Epidermal melanocyte (primary cell): ENCODE data around the gene OR11G2.
"Not testable (repeated sequence)": the region's sequence is repeated elsewhere in the genome, so short reads cannot be mapped to it uniquely, and the experiment has no call there.

Experiments
- DNase-seq: peaks from one replicate; pipeline ENCODE4 v3.0.0; 2011; ENCODE audit warnings: low spot score; ENCODE audit not compliant: insufficient read length

OR11G2 gene, protein sequence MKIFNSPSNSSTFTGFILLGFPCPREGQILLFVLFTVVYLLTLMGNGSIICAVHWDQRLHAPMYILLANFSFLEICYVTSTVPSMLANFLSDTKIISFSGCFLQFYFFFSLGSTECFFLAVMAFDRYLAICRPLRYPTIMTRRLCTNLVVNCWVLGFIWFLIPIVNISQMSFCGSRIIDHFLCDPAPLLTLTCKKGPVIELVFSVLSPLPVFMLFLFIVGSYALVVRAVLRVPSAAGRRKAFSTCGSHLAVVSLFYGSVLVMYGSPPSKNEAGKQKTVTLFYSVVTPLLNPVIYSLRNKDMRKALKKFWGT

DNA sequence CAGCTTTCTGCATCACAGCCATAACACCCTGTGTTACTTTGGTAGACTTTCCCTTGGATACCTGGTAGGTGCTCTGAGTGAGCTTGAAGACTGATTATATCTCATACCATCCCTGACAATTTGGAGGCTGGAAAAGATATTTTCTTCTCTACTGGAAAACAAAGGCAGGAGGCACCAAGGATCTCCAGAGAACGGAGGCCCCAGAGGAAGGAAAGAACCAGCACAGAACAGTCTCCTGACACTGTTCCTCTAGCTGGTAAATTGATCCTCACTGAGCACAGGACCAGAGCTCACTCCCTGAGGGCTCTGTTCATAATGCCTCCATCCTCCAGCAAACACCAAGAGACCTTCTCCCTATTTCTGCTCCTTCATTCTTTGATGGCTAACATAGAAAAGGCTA, at the start of gene OR11G2:
TSS of gene OR11G2 (plus strand) at position 301 of the 400 bp plus-strand sequence. CDS start 6,542 bp downstream, outside the sequence.
- DNase-seq: no peak

DNA sequence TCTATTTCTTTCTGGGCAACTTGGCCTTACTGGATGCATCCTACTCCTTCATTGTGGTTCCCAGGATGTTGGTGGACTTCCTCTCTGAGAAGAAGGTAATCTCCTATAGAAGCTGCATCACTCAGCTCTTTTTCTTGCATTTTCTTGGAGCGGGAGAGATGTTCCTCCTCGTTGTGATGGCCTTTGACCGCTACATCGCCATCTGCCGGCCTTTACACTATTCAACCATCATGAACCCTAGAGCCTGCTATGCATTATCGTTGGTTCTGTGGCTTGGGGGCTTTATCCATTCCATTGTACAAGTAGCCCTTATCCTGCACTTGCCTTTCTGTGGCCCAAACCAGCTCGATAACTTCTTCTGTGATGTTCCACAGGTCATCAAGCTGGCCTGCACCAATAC, 46.8 kb upstream of the OR11G2 start:
- no peak for DNase-seq

DNA sequence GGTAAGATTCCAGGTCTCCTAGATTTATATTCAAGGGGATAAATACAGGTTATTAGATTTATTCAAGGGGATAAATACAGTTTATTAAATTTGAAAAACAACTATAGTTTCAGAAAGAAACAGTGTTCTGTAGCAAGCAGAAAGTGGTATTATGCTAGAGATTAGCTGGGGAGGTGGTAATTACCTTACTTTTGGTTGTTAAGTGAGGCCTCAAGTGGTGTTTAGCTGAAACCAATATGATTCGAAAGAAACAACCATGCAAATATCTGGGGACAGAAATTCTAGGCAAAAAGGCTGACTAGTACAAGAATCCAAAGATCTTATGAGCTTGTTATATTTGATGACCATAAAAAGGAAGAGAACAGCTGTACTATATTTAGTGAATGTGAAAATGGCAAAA, 45.9 kb upstream of the OR11G2 start:
- DNase-seq: no peak

DNA sequence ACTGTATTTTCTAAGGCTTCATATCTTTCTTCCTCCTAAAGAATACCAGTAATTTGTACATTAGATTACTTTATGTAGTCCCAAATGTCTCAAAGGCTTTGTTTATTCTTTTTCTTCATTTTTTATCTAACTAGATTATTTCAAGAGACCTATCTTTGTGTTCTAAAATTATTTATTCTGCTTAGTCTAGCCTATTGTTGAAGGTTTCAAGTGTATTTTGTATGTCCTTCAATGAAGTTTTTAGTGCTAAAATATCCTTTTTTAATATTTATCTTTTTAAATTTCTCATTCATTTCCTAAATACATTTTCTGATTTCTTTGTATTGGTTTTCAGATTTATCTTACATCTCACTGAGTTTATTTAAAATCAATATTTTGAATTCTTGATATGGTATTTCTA, 26.2 kb upstream of the OR11G2 start:
- no peak for DNase-seq

DNA sequence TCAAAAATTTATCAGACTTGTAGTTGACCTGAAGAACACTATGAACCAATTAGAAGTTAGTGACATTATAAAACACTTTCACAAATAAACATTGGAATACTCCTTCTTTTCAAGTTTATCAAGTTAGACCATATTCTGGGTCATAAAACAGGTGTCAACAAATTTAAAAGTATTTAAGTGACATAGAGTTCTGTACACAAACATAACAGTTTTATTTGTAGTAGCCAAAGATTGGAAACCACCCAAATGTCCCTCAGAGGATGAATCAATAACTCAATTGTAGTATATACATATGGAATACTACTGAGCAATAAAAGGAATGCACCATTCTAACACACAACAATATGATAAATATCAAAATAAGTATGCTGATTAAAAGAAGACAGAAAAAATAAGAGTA, 23.6 kb upstream of the OR11G2 start:
- no peak for DNase-seq

DNA sequence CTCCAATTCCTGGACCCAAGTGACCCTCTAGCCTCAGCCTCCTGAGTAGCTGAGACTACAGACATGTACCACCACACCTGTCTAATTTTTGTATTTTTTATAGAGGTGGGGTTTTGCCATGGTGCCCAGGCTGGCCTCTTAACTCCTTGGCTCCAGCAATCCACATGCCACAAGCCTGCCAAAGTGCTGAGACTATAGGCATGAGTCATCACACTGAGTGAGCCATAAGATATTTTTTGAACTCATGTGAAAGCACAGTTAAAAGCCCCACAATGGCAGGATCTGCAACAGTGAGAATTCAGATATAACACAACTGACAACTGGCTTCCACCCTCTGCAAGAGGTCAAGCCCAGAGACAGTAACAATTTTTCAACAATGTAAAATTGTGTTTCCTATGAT, 20.8 kb upstream of the OR11G2 start:
- DNase-seq: not testable (repeated sequence)

DNA sequence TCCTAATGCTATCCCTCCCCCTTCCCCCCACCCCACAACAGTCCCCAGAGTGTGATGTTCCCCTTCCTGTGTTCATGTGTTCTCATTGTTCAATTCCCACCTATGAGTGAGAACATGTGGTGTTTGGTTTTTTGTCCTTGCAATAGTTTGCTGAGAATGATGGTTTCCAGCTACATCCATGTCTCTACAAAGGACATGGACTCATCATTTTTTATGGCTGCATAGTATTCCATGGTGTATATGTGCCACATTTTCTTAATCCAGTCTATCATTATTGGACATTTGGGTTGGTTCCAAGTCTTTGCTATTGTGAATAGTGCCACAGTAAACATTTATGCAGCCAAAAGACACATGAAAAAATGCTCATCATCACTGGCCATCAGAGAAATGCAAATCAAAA, 16.5 kb upstream of the OR11G2 start:
- not testable (repeated sequence) for DNase-seq

DNA sequence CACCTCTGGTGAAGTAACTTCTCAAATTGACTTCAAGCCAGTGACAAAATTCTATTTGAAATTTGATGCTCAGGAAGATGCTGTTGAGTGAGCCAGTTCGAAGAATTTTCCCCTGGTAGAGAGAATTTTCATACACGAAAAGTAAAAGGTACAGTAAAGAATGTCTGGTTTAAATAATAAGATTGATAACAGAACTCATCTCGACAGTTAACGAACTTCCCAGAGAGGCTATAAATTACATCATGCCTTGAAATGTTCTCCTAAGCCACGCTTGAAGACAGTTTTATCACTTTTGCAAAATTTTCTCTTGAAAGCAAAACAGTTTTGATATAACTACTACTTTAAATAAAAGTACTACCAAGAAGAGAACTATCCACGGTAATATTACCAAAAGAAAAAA, 14.4 kb upstream of the OR11G2 start:
- no peak for DNase-seq

DNA sequence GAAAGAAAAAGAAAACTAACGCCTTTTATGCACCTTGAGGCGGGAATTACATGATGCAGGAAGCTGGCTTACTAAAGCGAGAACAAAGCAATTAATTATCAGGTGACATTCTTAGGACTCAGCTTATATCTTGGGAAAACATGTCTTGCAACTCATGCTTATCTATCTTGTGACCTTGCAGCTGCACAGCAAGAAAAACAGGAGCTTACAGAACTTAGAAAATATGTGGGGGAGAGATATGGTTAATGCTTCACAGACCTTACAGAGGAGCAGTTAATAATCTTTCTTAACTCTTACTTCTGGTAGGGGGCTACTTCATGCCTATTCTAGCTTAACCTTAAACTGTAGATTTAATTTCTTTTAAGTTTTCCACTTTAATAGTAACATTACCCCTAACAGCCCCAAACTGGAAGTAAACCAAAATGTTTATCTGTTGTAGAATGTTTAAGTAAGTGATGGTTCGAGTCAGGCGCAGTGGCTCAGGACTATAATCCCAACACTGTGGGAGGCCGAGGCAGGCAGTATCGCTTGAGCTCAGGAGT, 13.2 kb upstream of the OR11G2 start:
- DNase-seq: no peak

DNA sequence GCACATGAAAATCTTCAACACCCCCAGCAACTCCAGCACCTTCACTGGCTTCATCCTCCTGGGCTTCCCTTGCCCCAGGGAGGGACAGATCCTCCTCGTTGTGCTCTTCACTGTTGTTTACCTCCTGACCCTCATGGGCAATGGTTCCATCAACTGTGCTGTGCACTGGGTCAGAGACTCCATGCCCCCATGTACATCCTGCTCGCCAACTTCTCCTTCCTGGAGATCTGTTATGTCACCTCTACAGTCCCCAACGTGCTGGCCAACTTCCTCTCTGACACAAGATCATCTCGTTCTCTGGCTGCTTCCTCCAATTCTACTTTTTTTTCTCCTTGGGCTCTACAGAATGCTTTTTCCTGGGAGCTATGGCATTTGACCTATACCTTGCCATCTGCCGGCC, 11.5 kb upstream of the OR11G2 start:
- DNase-seq: no peak

DNA sequence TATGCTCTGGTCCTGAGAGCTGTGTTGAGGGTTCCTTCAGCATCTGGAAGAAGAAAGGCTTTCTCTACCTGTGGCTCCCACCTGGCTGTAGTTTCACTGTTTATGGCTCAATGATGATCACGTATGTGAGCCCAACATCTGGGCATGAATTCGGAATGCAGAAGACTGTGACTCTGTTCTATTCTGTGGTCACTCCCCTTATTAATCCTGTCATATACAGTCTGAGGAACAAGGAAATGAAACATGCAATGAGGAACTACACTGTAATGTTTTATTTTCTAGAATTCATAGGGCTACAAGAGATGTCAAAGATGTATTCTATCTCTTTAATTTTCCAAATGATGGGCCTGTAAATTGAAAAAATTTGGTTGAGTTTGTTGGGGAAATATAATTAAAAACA, 10.8 kb upstream of the OR11G2 start:
- DNase-seq: no peak

DNA sequence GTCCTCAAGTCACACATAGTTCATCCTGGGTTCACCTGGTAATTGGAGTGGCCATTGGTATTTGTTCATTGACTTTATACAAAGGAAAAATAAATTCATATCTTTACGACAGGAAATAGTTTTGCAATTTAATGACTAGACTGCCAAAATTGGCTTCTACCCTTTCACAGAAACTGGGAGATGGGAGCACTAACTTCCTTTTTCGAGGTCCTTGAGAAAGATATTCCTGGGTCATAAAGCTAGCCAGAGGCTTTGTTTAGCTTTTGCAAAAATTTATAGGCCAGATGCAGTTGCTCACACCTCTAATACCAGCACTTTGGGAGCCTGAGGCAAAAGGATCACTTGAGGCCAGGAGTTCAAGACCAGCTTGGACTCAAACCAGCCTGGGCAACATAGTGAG, 10.2 kb upstream of the OR11G2 start:
- DNase-seq: no peak

DNA sequence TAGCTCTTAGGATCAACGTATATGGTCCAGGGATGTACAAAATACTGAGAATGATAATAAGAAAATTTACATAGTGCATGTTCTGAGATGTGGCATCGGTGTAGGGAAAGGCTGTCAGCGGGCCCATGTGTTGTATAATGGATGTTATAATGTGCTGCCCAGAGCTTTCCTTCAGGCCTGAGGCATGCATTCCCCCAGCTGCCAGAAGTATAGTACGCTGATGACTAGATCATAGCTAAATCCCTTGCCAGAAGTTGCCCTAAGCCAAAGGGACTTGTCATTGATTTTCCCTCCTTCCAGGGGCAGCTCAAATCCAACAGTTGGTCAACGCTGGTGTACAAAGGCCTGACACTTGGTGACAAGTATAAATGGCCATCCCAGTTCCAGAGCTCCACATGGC, 6.5 kb upstream of the OR11G2 start:
- no peak for DNase-seq

DNA sequence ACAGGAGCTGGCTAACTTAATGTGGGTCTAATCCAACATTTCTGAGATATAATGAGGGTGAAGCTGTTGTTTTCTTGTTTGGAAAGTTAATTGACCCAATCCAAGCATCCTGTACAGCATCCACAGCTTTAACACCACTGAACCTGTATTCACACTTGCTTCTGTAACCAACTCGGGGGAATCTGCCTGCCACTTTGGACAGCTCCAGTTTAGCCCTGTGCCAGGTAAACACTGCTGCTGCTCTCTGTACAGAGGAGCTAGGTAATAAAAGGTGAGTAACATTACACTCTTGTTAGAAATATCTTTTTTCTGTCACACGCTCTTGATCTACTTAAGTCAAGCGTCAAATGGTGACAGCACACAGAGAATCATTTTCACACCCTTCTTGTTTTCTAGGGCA, 700 bp downstream of the OR11G2 start:
- DNase-seq: no peak

DNA sequence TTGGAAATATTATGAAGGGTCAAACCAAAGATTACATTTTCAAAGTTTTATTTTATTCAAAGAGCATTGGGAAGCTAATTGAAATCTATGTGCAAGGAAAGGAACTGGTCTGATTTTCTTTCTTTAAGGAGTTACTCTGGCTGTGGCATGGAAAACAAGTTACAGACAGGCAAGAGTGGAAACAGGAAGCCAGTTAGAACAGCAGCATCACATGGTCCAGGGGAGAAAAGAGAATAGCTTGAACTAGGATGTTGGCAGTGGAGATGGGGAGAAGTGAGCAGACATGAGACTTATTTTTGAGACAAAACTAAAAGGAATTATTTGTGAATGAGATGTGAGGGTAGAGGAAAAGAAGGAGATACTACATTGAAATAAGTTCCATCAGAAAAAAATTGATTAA, 3.4 kb downstream of the OR11G2 start:
- DNase-seq: no peak

DNA sequence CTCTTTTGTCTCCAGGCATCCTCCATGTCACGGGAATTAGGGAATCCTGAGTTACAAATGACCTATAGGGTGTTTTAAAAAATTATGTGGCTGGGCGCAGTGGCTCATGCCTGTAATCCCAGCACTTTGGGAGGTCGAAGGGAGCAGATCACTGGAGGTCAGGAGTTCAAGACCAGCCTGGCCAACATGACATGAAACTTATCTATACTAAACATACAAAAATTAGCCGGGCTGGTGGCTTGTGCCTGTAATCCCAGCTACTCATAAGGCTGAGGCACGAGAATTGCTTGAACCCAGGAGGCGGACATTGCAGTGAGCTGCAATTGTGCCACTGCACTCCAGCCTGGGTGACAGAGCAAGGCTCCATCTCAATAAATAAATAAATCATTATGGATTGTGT, 4.5 kb downstream of the OR11G2 start:
- DNase-seq: not testable (repeated sequence)

DNA sequence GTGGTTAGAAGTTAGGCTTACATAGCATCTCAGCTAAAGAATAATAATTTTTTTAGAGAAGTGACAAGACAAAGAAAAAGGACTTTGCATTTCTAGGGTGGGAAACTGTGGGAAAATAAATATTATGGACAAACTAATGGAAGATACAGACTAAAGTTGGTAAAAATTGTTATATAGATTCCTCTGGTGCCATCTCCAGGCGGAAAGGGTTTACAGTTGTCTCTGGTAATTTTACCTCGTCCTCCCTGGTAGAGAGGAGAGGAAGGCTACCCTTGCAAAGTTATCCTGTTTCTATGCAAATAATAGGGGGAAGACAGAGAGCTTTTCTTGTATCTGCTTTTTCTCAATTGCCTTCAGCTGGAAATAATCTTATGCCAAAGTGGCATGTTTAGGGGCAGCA, 5.2 kb downstream of the OR11G2 start:
- DNase-seq: no peak

DNA sequence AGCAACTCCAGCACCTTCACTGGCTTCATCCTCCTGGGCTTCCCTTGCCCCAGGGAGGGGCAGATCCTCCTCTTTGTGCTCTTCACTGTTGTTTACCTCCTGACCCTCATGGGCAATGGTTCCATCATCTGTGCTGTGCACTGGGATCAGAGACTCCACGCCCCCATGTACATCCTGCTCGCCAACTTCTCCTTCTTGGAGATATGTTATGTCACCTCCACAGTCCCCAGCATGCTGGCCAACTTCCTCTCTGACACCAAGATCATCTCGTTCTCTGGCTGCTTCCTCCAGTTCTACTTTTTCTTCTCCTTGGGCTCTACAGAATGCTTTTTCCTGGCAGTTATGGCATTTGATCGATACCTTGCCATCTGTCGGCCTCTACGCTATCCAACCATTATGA, 6.8 kb downstream of the OR11G2 start:
- no peak for DNase-seq

DNA sequence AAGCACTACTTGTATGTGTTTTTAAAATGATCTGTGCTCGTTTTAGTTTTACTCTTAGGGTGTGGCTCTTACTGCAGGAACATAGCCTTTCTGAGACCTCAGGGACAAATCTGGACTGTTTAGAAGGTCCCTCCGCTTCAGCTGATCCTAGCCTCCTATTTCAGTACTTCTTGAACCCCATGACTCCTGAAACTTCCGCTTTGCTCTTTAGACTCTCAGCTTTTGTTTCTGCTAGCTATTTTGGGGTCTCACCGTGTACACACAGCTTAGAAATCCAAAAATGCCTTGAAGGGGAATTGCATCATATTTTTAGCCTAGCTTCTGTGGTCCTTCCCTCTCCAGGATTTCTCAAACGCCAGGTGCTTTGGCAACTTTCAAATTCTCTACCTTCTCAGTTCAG, 8.3 kb downstream of the OR11G2 start:
- no peak for DNase-seq

DNA sequence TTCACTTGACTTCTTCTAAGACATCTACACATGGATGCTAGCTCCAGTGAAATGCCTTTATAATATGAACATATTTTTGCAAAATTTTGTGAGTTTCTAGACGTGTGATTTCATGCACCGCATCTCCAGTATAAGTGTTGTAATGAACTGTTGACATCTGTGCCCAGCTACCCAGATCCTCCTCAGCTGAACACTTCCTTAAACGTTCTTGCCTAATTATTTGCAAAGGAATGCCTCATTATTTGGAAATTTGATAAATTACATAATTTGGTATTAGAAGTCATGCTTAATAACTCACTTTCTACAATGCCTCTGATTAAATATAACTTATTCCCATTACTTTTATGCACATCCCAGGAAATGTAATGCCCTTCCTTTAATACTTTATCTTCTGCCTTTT, 14.0 kb downstream of the OR11G2 start:
- DNase-seq: no peak

DNA sequence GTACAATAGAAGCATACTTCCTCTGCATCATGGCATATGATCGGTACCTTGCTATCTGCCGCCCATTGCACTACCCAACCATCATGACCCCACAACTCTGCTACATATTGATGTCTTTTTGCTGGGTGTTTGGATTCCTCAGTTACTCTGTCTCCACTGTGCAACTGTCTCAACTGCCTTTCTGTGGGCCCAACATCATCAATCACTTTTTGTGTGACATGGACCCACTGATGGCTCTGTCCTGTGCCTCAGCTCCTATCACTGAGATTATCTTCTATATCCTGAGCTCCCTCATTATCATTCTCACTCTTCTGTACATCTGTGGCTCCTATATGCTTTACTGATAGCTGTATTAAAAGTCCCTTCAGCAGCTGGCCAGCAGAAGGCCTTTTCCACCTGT, 18.9 kb downstream of the OR11G2 start:
- no peak for DNase-seq

DNA sequence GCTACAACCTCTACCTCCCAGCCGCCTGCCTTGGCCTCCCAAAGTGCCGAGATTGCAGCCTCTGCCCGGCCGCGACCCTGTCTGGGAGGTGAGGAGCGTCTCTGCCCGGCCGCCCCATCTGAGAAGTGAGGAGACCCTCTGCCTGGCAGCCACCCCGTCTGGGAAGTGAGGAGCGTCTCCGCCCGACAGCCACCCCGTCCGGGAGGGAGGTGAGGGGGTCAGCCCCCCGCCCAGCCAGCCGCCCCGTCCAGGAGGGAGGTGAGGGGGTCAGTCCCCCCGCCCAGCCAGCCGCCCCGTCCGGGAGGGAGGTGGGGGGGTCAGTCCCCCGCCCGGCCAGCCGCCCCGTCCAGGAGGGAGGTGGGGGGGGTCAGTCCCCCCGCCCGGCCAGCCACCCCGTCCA, 21.7 kb downstream of the OR11G2 start:
- not testable (repeated sequence) for DNase-seq

DNA sequence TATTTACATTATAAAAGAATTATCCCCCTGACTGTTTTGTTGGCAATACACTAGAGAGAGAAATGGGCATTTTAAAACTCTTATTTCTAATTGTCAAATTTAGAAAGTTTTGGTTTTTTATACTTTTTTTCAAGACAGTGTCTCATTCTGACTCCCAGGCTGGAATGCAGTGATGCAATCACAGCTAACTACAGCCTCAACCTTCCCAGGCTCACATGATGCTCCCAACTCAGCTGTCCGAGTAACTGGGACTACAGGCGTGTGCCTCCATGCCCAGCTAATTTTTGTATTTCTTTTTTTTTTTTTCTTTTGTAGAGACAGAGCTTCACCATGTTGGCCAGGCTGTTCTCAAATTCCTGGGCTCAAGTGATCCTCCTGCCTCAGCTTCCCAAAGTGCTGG, 24.5 kb downstream of the OR11G2 start:
- DNase-seq: no peak

DNA sequence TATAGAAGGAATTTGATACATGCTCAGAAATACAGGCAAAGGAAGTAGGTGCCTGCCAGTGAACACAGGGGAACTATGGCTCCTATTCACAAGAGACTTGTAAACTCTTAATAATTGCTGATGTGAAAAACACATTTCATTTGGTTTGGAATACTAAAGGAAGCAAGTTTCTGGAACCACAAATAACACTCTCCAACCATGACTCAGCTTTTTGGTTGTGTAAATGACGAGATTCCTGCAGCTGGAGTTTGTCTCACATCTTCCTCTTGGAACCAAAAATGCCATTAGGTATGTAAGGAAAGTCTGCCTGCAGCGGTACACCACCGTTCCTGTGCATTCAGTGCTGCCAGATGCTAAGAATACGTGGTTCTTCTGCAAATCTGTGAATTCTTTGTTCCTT, 28.3 kb downstream of the OR11G2 start:
- no peak for DNase-seq
